Measurements from ENCODE around the gene WSCD2.

Gene WSCD2

DNA sequence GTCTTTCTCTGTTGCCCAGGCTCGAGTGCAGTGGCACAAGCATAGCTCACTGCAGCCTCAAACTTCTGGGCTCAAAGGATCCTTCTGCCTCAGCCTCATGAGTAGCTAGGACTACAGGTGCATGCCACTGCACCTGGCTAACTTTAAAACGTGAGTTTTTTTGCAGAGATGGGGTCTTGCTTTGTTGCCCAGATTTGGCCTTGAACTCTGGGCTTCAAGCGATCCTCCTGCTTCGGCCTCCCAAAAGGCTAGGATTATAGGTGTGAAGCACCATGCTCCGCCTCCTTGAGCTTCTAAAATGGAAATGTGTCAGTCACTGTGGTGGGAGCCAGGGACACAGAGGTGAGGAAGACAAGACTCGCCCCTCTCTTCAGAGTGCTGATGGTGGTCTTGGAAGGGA is 45.6 kb downstream of the WSCD2 start:
- TF ChIP-seq, protein P1, sequence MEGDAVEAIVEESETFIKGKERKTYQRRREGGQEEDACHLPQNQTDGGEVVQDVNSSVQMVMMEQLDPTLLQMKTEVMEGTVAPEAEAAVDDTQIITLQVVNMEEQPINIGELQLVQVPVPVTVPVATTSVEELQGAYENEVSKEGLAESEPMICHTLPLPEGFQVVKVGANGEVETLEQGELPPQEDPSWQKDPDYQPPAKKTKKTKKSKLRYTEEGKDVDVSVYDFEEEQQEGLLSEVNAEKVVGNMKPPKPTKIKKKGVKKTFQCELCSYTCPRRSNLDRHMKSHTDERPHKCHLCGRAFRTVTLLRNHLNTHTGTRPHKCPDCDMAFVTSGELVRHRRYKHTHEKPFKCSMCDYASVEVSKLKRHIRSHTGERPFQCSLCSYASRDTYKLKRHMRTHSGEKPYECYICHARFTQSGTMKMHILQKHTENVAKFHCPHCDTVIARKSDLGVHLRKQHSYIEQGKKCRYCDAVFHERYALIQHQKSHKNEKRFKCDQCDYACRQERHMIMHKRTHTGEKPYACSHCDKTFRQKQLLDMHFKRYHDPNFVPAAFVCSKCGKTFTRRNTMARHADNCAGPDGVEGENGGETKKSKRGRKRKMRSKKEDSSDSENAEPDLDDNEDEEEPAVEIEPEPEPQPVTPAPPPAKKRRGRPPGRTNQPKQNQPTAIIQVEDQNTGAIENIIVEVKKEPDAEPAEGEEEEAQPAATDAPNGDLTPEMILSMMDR (conservative IDR thresholded peaks at IDR 0.05): no peak
- H3K27ac ChIP-seq: no peak overlapping the region

DNA sequence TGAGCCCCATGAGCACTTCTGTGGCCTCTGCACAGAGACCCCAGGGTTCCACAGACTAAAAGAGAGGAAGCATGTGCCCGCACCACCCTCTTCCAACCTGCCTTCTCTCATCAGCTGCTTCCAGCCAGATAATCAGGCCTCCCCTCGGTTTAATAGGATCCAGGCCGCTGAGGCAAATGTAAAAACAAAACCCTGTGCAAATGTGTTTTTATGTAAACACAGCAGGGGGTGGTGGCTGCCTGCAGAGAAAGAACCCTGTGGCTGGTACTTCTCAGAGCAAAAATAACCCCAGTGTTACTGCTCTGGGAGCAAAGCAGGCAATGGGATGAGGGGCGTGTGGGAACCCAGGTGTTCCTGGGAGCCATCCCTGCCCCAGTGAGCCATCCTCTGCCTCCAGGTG is 46.2 kb downstream of the WSCD2 start:
- no peak overlapping the region for H3K27ac ChIP-seq
- TF ChIP-seq, protein P1 (conservative IDR thresholded peaks at IDR 0.05): 0 out of 2 replicates have a peak, but pooled peaks have one; percentile 22

DNA sequence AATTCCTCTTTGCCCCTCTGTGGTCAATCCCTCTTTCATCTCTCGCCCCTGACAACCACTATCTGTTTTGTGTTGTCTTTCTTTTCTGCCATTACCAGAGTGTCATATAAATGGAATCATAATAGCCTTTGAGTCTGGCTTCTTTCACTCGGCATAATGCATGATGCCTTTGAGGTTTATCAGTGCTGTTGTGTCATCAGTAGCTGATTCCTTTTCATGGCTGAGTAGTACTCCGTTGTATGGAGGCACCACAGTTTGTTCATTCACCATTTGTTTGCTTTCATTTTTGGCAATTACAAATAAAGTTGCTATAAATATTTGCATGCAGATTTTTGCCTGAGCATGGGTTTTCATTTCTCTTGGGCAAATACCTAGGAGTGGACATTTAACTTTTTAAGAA is 47.2 kb downstream of the WSCD2 start:
- TF ChIP-seq, protein P1 (conservative IDR thresholded peaks at IDR 0.05): no peak
- H3K27ac ChIP-seq: no peak overlapping the region

DNA sequence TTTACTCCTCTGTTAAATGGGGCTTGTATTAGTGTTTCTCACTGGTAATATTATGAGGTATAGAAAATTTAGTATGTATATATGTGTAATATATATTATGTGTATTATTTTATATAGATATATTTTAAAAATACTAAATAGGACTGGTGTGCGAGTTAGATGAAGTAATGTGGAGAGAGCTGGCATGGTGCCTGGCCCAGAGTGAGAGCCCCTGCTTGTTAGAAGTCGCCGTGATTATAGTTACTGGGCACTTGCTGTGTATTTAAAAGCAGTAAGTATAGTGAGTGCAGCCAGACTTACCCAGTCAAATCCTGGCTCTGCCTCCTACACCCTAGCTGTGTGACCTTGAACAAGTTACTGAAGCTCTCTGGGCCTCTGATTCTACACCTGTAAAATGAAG is 48.0 kb downstream of the WSCD2 start:
- H3K27ac ChIP-seq: no peak overlapping the region
- TF ChIP-seq, protein P1 (conservative IDR thresholded peaks at IDR 0.05): no peak

DNA sequence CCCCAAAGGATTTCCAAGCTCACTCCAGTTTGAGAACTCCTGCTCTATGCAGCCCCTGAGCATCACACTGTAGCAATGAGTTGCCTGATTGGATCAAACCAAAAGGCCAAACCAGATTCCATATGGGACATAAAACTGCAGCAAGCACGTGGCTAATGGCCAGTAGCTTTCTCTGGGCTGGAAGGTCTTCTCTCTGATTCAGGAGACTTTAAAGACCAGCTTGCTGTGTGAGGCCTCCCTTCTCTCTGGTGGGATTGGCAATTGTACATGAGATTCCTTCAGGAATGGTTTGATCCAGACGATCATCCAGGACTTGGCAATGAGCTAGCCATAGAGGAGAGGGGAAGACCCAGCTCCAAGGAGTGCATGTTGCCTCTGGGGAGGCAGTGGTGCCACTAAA is 50.2 kb downstream of the WSCD2 start:
- TF ChIP-seq, protein P1 (conservative IDR thresholded peaks at IDR 0.05): no peak

DNA sequence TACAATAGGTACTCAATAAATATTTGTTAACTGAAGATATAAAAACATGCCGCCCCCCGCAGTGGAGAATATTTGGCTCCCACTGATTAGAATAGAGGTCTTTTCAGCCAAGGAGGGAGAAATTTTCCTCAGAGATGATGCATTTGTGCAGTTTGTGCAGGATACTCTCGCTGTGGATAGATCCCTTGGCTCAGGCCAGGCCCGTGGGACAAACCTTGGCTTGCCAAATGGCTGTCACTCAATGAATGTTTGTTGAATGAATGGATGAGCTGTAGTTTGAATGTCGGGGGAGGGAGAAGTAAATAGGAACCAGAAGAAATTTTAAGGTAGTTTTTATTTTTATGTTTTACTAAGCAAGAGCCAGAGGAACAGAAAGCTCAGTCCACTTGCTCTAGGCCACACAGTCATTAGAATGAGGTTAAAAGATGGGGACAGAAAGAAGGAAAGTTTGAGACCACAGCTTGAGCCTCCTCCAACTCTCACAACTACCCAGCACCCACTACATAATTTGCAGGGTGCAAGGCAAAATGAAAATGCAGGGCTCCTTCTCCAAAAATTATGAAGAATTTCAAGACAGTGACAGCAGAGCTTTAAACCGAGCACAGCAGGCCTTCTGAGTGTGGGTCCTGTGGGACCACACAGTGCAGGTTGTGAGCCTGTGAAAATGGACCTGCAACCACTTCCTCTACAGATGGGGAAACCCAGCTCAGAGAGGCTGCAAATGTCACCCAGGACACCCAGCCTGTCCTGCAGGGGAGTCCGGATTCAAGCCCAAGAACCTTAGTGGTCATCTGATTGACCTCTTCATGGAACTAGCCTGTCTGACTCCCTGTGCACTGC is 51.4 kb downstream of the WSCD2 start:
- H3K27ac ChIP-seq: no peak overlapping the region
- TF ChIP-seq, protein P1 (conservative IDR thresholded peaks at IDR 0.05): no peak

More for the DNA sequence above, 50.2 kb downstream of the WSCD2 start:
- H3K27ac ChIP-seq: no peak overlapping the region

DNA sequence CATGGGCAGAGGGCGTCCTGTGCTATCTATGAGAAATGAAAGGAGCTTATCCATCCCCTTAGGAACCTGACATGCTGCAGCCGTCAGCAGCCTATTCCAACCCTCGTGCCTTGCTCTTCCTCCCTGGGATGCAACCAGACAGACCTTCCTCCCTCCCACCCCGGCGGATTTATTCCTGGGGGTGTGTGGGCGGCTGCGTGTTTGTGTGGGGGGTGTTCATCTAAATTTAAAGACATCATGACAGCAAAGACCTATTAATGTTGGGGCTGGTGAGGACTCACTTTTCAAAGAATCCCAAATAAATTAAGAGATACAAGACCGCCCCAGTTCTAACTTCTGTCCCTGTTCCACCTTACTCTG is 52.0 kb downstream of the WSCD2 start:
- no peak overlapping the region for H3K27ac ChIP-seq
- TF ChIP-seq, protein P1 (conservative IDR thresholded peaks at IDR 0.05): no peak

Measured in VCaP (cell line).